GM18526 (cell line): Measurements from ENCODE around the gene ATXN2.

ENCODE experiments used
- POLR2A ChIP-seq: IDR thresholded peaks from 3 replicates; pipeline ENCODE4 v1.6.1; 2011; ENCODE audit not compliant: insufficient read length; ENCODE audit errors: extremely low read depth

Gene ATXN2

DNA sequence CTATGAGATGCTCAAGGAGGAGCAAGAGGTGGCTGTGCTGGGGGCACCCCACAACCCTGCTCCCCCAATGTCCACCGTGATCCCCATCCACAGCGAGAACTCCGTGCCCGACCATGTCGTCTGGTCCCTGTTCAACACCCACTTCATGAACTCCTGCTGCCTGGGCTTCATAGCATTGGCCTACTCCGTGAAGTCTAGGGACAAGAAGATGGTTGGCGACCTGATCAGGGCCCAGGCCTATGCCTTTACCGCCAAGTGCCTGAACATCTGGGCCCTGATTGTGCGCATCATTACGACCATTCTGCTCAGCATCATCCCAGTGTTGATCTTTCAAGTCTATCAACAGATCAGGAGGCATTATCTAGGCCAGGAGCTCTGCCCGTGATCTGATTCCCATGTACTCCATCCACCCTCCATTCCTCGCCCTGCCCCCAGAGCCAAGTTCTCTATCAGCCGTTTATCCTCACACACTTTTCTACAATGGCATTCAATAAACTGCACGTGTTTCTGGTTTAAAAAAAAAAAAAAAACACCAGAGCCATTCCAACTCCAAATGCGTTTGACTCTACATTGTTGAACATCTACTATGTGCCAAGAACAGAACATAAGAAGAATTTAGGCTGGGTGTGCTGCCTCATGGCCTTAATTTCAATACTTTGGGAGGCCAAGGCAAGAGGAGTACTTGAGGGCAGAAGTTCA is 17.5 kb downstream of the ATXN2 start:
- no peak for TF ChIP-seq POLR2A

GRCh38 chr12:111580737-111581136 is 18.4 kb downstream of the ATXN2 start:
- no peak for TF ChIP-seq POLR2A

DNA sequence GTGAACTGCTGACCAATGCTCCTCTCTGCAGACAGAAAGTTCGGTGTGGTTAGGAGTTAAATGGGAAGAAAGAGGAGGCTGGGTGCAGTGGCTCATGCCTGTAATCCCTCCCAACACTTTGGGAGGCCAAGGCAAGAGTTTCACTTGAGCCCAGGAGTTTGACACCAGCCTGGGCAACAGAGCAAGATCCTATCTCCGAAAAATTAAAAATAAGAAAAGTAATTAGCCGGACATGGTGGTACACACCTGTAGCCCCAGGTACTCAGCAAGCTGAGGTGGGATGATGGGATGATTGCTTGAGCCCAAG is 19.0 kb downstream of the ATXN2 start:
- TF ChIP-seq POLR2A, result no peak

DNA sequence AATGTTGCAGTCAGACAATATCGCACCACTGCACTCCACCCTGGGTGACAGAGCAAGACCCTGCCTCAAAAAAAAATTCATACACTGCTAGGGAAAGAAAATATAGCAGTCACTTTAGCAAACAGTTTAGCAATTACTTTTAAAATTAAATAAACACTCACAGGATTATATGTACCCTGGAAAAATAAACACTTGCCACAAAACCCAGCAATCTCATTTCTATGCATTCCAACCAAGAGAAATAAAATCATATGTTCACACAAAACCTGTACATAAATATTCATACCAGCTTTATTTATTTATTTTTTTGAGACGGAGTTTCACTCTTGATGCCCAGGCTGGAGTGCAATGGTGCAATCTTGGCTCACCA is 20.2 kb downstream of the ATXN2 start:
- TF ChIP-seq POLR2A, result no peak

DNA sequence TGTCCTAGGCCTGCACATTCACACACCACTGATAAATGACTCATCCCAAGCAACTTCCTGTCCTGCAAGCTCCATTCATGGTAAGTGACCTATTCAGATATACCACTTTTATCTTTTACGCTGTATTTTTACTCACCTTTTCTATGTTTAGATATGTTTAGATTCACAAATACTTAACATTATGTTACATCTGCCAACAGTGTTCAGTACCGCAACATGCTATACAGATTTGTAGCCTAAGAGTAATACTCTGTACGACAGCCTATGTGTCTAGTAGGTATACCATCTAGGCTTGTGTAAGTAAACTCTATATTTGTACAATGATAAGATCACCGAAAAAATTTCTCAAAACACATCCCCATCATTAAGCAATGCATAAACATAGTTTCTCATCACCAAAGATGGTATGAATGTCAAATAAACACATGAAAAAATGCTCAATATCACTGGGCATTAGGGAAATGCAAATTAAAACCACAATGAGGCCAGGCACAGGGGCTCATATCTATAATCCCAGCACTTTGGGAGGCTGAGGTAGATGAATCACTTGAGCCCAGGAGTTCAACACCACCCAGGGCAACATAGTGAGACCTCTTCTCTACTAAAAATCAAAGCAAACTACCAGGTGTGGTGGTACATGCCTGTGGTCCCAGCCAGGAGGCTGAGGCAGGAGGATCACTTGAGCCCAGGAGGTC is 20.7 kb downstream of the ATXN2 start:
- no peak for TF ChIP-seq POLR2A

GRCh38 chr12:111574797-111575443 is 24.2 kb downstream of the ATXN2 start:
- TF ChIP-seq POLR2A, result no peak

DNA sequence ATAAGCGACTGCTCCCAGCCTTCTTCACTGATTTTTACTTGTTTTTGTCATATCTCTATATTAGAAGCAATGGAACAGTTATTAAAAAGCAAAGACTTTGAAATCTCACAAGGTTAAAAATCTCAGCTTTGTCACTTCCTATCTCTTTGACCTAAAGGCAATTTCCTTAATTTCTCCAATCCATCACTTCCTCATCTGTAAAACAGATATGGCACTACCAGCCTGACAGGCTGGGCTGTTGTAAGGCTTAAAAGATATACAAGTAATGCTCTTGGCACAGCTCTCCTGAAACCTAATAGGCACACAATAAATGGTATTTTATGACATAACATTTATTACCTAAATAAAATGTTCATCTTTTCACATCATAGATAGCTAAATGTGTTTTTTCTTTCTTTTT is 25.6 kb downstream of the ATXN2 start:
- TF ChIP-seq POLR2A, result no peak

GRCh38 chr12:111570084-111570961 is 28.8 kb downstream of the ATXN2 start:
- TF ChIP-seq POLR2A, result no peak

GRCh38 chr12:111569363-111570083 is 29.6 kb downstream of the ATXN2 start:
- no peak for TF ChIP-seq POLR2A

- no peak for TF ChIP-seq POLR2A
These were observed 41.1 kb downstream of the ATXN2 start for GRCh38 chr12:111558107-111558376.

DNA sequence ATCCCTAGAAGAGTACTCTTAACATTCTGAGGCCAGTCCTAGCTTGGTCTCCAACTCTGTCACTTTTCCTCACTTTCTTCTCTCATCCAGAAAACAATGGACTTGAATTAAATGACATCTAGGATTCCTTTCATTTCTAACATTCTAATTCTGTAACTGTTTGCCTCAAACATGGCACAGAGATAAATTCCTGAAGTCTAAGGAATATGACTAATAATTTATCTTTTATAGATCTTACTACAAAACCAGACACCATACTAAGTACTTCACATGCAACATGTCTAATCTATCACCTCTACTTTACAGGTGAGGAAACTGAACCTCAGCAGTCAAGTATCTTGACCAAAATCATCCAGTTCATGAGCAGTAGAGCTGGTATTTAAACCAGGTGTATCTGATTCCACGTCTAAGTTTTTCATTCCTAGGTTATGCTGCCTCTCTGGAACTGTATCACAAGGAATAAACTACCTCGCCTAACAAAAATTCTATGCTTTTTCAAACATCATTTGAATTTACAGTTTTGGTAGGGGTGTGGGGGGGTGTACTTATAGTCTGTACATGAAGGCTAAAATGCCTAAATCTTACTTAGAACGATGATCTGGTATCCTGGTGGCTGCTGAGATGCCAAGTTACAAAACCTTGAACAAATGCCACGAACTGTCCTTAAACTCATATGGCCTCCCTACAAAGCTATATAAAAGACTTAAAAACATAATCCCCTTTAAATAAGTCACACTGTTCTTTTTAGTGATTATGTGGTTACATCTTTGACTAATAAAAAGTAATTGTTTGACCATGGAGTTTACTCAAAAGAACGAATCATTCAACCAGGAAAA is 41.6 kb downstream of the ATXN2 start:
- TF ChIP-seq POLR2A, result no peak

DNA sequence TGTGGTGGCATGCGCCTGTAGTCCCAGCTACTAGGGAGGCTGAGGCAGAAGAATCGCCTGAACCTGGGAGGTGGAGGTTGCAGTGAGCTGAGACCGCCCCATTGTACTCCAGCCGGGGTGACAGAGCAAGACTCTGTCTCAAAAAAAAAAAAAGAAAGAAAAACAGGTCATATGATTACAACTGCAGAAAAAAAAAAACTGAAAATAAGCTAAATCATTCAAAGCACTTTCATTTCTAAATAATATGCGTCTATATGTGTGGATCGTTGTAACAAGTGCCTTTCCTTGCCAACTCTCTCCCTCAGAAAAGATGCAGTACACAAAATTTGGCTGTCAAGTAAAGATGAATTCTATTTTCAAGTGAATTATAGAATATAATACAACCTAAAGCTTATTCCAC is 42.4 kb downstream of the ATXN2 start:
- TF ChIP-seq POLR2A, result no peak

DNA sequence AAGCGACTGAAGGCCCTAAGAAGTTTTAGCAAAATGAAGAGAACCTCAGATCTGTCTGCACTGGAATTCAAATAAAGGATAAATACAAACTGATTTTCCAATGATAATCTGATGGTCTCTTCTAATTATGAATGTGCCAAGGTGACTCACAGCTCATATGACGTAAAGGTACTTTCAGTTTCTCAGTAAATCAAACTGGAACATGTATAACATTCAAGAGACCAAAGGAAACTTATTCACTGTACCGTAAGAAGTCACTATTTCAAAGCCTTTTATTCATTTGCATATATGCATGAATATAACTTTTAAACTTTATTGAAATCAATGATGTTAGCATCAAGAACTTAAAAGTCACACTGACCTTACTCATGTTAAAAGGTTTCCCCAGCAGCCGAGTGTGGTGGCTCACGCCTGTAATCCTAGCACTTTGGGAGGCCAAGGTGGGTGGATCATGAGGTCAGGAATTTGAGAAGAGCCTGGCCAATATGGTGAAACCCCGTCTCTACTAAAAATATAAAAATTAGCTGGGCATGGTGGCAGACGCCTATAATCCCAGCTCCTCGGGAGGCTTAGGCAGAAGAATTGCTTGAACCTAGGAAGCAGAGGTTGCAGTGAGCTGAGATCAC is 52.2 kb downstream of the ATXN2 start:
- no peak for TF ChIP-seq POLR2A

GRCh38 chr12:111546171-111546570 is 52.9 kb downstream of the ATXN2 start:
- TF ChIP-seq POLR2A, result no peak
